Astrocyte (in vitro differentiated cells and primary cell): ENCODE measurements around the gene SAMD10.

ENCODE experiments used
- EZH2 ChIP-seq: IDR thresholded peaks from 2 replicates; pipeline ENCODE4 v1.6.1; 2012; ENCODE audit warnings: mild to moderate bottlenecking, low read length, inconsistent platforms; ENCODE audit not compliant: insufficient read depth
- TF ChIP-seq, protein P1 (sequence below): IDR thresholded peaks from 2 replicates; pipeline ENCODE4 v1.5.1; 2011; ENCODE audit warnings: low read depth, mild to moderate bottlenecking, inconsistent platforms, low read length, moderate library complexity; ENCODE audit not compliant: insufficient read depth

DNA sequence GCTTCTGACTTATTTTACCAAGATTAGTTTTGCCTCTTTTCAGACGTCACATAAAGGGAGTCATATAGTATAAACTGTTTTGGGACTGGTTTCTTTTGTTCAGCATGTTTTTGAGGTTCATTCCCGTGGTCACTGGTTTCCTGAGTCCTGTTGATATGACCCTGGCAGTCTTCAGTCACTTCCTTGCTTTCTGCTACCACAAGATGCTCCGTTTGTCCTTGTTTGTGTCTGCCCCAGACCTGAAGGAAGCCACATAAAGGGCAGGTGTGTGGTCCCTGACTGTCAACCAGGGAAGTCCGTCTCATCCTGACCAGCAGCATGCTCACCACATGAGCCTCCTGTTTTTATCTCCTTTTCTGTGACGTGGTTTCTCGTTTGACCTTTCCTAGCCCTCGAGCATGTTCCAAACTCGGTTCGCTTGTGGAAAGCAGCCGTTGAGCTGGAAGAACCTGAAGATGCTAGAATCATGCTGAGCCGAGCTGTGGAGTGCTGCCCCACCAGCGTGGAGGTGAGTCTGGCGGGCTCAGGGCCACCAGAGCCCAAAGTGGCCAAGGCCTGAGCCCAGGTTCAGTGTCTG lies 30.5 kb upstream of the SAMD10 start:
- TF ChIP-seq EZH2, result no peak
- TF ChIP-seq, protein P1, sequence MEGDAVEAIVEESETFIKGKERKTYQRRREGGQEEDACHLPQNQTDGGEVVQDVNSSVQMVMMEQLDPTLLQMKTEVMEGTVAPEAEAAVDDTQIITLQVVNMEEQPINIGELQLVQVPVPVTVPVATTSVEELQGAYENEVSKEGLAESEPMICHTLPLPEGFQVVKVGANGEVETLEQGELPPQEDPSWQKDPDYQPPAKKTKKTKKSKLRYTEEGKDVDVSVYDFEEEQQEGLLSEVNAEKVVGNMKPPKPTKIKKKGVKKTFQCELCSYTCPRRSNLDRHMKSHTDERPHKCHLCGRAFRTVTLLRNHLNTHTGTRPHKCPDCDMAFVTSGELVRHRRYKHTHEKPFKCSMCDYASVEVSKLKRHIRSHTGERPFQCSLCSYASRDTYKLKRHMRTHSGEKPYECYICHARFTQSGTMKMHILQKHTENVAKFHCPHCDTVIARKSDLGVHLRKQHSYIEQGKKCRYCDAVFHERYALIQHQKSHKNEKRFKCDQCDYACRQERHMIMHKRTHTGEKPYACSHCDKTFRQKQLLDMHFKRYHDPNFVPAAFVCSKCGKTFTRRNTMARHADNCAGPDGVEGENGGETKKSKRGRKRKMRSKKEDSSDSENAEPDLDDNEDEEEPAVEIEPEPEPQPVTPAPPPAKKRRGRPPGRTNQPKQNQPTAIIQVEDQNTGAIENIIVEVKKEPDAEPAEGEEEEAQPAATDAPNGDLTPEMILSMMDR, result no peak
